Fibroblast of mammary gland (primary cell): ENCODE results near the gene CTLA4.

Experiments used
- DNase-seq: peaks from one replicate; pipeline ENCODE4 v3.0.0-alpha.2; 2010; ENCODE audit warnings: low read depth
- H3K4me3 ChIP-seq: 2 replicates; pipeline ENCODE4 v1.5.1; 2011; ENCODE audit warnings: low read depth, mild to moderate bottlenecking, low read length, moderate library complexity; ENCODE audit not compliant: control insufficient read depth
- CTCF ChIP-seq: conservative IDR thresholded peaks from 2 replicates; pipeline ENCODE4 v1.5.1; 2011; ENCODE audit warnings: low read depth, low read length, inconsistent platforms; ENCODE audit not compliant: control insufficient read depth, insufficient read depth

Gene CTLA4

GRCh38 chr2:203886661-203887151 lies 19.1 kb downstream of the CTLA4 start:
- TF ChIP-seq CTCF: no peak
- DNase-seq: no peak

GRCh38 chr2:203887677-203888076 lies 20.1 kb downstream of the CTLA4 start:
- H3K4me3 ChIP-seq: no peak overlapping the region
- TF ChIP-seq CTCF: no peak
- DNase-seq: no peak

More at GRCh38 chr2:203886661-203887151, 19.1 kb downstream of the CTLA4 start:
- H3K4me3 ChIP-seq: no peak overlapping the region

GRCh38 chr2:203889542-203889941 lies 22.0 kb downstream of the CTLA4 start:
- DNase-seq: no peak
- no peak overlapping the region for H3K4me3 ChIP-seq
- no peak for TF ChIP-seq CTCF

GRCh38 chr2:203889944-203890343 lies 22.4 kb downstream of the CTLA4 start:
- TF ChIP-seq CTCF: no peak
- DNase-seq: no peak
- H3K4me3 ChIP-seq: no peak overlapping the region

GRCh38 chr2:203890733-203891132 lies 23.2 kb downstream of the CTLA4 start:
- no peak for DNase-seq
- no peak overlapping the region for H3K4me3 ChIP-seq
- no peak for TF ChIP-seq CTCF

GRCh38 chr2:203891474-203891873 lies 23.9 kb downstream of the CTLA4 start:
- H3K4me3 ChIP-seq: no peak overlapping the region
- DNase-seq: peak; percentile 15
- TF ChIP-seq CTCF: no peak

GRCh38 chr2:203892207-203892606 lies 24.6 kb downstream of the CTLA4 start:
- DNase-seq: no peak
- no peak overlapping the region for H3K4me3 ChIP-seq
- no peak for TF ChIP-seq CTCF
